ENCODE results near the gene PAGE2B. TPM values are rescaled to one million over a fixed set of nuclear protein-coding genes. Genes with fewer than 3 reads are reported as not detected.

The PAGE2B gene
- total and polyA plus RNA-seq, 2 donors (not counting 1 experiment from before 2014, with no cell fraction given): 0.67 TPM; not detected in 1

DNA sequence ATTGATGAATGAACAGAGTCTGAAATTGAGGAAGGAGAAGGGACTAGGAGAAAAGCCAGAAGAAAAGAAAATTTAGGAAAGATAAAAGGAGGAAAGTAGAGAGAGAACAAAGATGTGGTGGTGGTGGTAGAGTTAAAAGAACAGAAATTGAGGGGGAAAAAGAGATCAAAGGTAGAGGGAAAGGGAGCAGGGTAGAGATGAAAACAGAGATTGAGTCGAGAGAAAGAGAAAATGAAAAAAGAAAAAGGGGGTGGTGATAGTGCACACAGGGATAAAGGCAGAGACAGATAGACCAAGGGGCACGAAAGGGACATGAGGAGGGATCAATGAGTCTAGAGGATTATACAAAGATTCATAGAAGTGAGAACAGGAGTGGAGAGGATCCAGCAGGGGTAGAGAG, 48.0 kb upstream of the PAGE2B start:
- intact Hi-C loops (cut with micrococcal nuclease): no loop called here
- Histone ChIP-seq H3K27ac (ENCODE audit: low read length in 2 of 2) (no peak overlapping the region), H3K9me3 (ENCODE audit: control extremely low read depth in 1 of 3, control insufficient read depth in 2 of 3, insufficient read depth in 1 of 3, low read length in 2 of 3) (no peaks in the 10 kb centered on the region), H3K4me3 (ENCODE audit: control extremely low read depth in 1 of 5, extremely low read depth in 1 of 5, insufficient read depth in 1 of 5, low read depth in 2 of 5, low read length in 4 of 5) (no peak overlapping the region), H4K20me1 (ENCODE audit: control insufficient read depth, insufficient read depth, low read length, poor library complexity, severe bottlenecking) (no peaks in the 10 kb centered on the region), H3K36me3 (replicated peaks in 1 of 2; ENCODE audit: control extremely low read depth in 1 of 2, control insufficient read depth in 1 of 2, extremely low read depth in 1 of 2, insufficient read depth in 2 of 2, low read length in 1 of 2) (no peaks in the 10 kb centered on the region), H3K4me1 (ENCODE audit: control insufficient read depth in 2 of 2, insufficient read depth in 2 of 2, low read length in 2 of 2) (no peaks in the 10 kb centered on the region), H3K9ac (ENCODE audit: low read length) (no peak overlapping the region), H3K4me2 (replicated peaks; ENCODE audit: low read depth, low read length, poor library complexity, severe bottlenecking) (no peak overlapping the region), H3K27me3 (replicated peaks in 1 of 4; ENCODE audit: control extremely low read depth in 1 of 4, control insufficient read depth in 3 of 4, insufficient read depth in 4 of 4, low read length in 3 of 4) (no peaks in the 10 kb centered on the region), H3K79me2 (ENCODE audit: control insufficient read depth, insufficient read depth, low read length) (no peaks in the 10 kb centered on the region), H2AFZ (ENCODE audit: insufficient read depth, low read depth, low read length, poor library complexity, severe bottlenecking) (no peak overlapping the region)
- Mint-ChIP-seq H3K9me3 (ENCODE audit: insufficient read depth) (no peaks in the 10 kb centered on the region), H3K4me3 (no peak overlapping the region), H3K27me3 (no peaks in the 10 kb centered on the region), H3K27ac (no peak overlapping the region), H3K4me1 (no peaks in the 10 kb centered on the region)
- CTCF ChIA-PET: no interaction called here
- POLR2A ChIA-PET: no interaction called here
- ATAC-seq (ENCODE audit: low read depth): no peak
- TF ChIP-seq, protein P1, sequence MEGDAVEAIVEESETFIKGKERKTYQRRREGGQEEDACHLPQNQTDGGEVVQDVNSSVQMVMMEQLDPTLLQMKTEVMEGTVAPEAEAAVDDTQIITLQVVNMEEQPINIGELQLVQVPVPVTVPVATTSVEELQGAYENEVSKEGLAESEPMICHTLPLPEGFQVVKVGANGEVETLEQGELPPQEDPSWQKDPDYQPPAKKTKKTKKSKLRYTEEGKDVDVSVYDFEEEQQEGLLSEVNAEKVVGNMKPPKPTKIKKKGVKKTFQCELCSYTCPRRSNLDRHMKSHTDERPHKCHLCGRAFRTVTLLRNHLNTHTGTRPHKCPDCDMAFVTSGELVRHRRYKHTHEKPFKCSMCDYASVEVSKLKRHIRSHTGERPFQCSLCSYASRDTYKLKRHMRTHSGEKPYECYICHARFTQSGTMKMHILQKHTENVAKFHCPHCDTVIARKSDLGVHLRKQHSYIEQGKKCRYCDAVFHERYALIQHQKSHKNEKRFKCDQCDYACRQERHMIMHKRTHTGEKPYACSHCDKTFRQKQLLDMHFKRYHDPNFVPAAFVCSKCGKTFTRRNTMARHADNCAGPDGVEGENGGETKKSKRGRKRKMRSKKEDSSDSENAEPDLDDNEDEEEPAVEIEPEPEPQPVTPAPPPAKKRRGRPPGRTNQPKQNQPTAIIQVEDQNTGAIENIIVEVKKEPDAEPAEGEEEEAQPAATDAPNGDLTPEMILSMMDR (IDR thresholded peaks at IDR 0.05): no peak
- TF ChIP-seq EZH2 (IDR thresholded peaks at IDR 0.05; ENCODE audit: borderline replicate concordance, insufficient read depth, low read depth, low read length, poor library complexity, severe bottlenecking): no peak
- no peak for DNase-seq
- whole genome bisulfite sequencing (ENCODE audit: insufficient coverage): 89% methylated on average over 2 of the region's 2 CpGs

DNA sequence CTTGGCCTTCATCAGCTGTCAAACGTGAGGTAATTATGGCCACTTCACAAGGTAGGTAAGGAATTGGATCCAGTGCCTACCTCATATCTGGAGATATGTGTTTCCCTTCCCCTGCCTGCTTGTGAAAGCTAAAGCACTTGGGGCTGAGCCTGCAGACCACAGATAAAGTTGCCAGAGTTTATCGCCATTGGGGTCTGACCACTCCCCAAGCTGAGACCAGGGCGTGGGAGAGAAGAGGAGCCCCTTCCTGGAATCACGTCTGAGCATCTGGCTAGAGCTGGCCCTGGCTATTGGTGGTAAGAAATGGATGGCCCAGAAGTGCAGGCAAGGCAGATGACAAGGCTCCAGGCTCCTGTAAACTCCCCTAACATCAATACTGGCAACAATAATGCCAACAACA, 46.8 kb upstream of the PAGE2B start:
- H3K4me1 ChIP-seq (ENCODE audit: control insufficient read depth in 2 of 2, insufficient read depth in 2 of 2, low read length in 2 of 2): no peaks in the 10 kb centered on the region
- ATAC-seq (ENCODE audit: low read depth) (no peak), DNase-seq (no peak)
- no peak overlapping the region for H3K27ac ChIP-seq (ENCODE audit: low read length in 2 of 2)
- no peaks in the 10 kb centered on the region for H3K27me3 ChIP-seq (replicated peaks in 1 of 4; ENCODE audit: control extremely low read depth in 1 of 4, control insufficient read depth in 3 of 4, insufficient read depth in 4 of 4, low read length in 3 of 4)
- TF ChIP-seq, protein P1 (IDR thresholded peaks at IDR 0.05): no peak
- no peak for TF ChIP-seq EZH2 (IDR thresholded peaks at IDR 0.05; ENCODE audit: borderline replicate concordance, insufficient read depth, low read depth, low read length, poor library complexity, severe bottlenecking)
- no peak overlapping the region for H3K27ac Mint-ChIP-seq
- no peaks in the 10 kb centered on the region for H3K9me3 Mint-ChIP-seq (ENCODE audit: insufficient read depth)
- WGBS (ENCODE audit: insufficient coverage): no CpG with 5 or more reads among the region's 4 CpGs
- H3K9me3 ChIP-seq (ENCODE audit: control extremely low read depth in 1 of 3, control insufficient read depth in 2 of 3, insufficient read depth in 1 of 3, low read length in 2 of 3): no peaks in the 10 kb centered on the region
- no peak overlapping the region for H3K4me3 Mint-ChIP-seq
- intact Hi-C loops (cut with micrococcal nuclease): no loop called here
- no peak overlapping the region for H3K4me3 ChIP-seq (ENCODE audit: control extremely low read depth in 1 of 5, extremely low read depth in 1 of 5, insufficient read depth in 1 of 5, low read depth in 2 of 5, low read length in 4 of 5)
- no peak overlapping the region for H2AFZ ChIP-seq (ENCODE audit: insufficient read depth, low read depth, low read length, poor library complexity, severe bottlenecking)
- H3K4me2 ChIP-seq (replicated peaks; ENCODE audit: low read depth, low read length, poor library complexity, severe bottlenecking): no peak overlapping the region
- no peaks in the 10 kb centered on the region for H4K20me1 ChIP-seq (ENCODE audit: control insufficient read depth, insufficient read depth, low read length, poor library complexity, severe bottlenecking)
- CTCF ChIA-PET: no interaction called here
- no peaks in the 10 kb centered on the region for H3K36me3 ChIP-seq (replicated peaks in 1 of 2; ENCODE audit: control extremely low read depth in 1 of 2, control insufficient read depth in 1 of 2, extremely low read depth in 1 of 2, insufficient read depth in 2 of 2, low read length in 1 of 2)
- H3K9ac ChIP-seq (ENCODE audit: low read length): no peak overlapping the region
- no peaks in the 10 kb centered on the region for H3K27me3 Mint-ChIP-seq
- no peaks in the 10 kb centered on the region for H3K4me1 Mint-ChIP-seq
- POLR2A ChIA-PET: no interaction called here
- H3K79me2 ChIP-seq (ENCODE audit: control insufficient read depth, insufficient read depth, low read length): no peaks in the 10 kb centered on the region
